GM12878 (cell line): ENCODE measurements around the gene APOBEC3H.

ENCODE experiments used
- ATF3 ChIP-seq: IDR thresholded peaks from 2 replicates; pipeline ENCODE4 v1.6.1; 2011; ENCODE audit warnings: low read depth, mild to moderate bottlenecking, low read length, moderate library complexity, borderline replicate concordance; ENCODE audit errors: extremely low read depth
- BHLHE40 ChIP-seq, 2 experiments: fragments of 450-650 bp in 1 of 2; IDR thresholded peaks; 2 replicates each; pipeline ENCODE4 v1.6.1; 2011 to 2017; ENCODE audit warnings: low read depth in 2 of 2, borderline replicate concordance in 1 of 2, improper control_type of control experiment in 1 of 2, low read length in 1 of 2, mild to moderate bottlenecking in 1 of 2
- HCFC1 ChIP-seq: fragments of 150-350 bp; IDR thresholded peaks from 2 replicates; pipeline ENCODE4 v1.6.1; 2014; ENCODE audit warnings: low read length
- IKZF1 ChIP-seq: fragments of 450-650 bp; conservative IDR thresholded peaks from 2 replicates; pipeline ENCODE4 v1.6.1; 2017; ENCODE audit warnings: antibody characterized with exemption, mild to moderate bottlenecking
- POLR2A ChIP-seq: IDR thresholded peaks from 2 replicates; pipeline ENCODE4 v1.6.1; 2011; ENCODE audit warnings: low read depth, mild to moderate bottlenecking, low read length
- POLR2AphosphoS5 ChIP-seq: IDR thresholded peaks from 2 replicates; pipeline ENCODE4 v1.6.1; 2011; ENCODE audit warnings: mild to moderate bottlenecking, low read length, inconsistent platforms
- RAD21 ChIP-seq: IDR thresholded peaks from 2 replicates; pipeline ENCODE4 v1.6.1; 2011; ENCODE audit warnings: mild to moderate bottlenecking, low read depth, low read length, moderate library complexity; ENCODE audit not compliant: insufficient read depth
- RCOR1 ChIP-seq: conservative IDR thresholded peaks from 2 replicates; pipeline ENCODE4 v1.6.1; 2012; ENCODE audit warnings: low read depth, low read length, improper control_type of control experiment
- TCF7 ChIP-seq: IDR thresholded peaks from 2 replicates; pipeline ENCODE4 v1.6.1; 2014; ENCODE audit warnings: antibody characterized with exemption, borderline replicate concordance
- ZNF622 ChIP-seq: fragments of 450-650 bp; IDR thresholded peaks from 2 replicates; pipeline ENCODE4 v1.6.1; 2017; ENCODE audit warnings: mild to moderate bottlenecking, inconsistent platforms
- ZZZ3 ChIP-seq: IDR thresholded peaks from 2 replicates; pipeline ENCODE4 v1.6.1; 2011; ENCODE audit warnings: low read depth; ENCODE audit not compliant: control insufficient read depth, insufficient read length

GRCh38 chr22:39097098-39098020, at the start of gene APOBEC3H:
- TF ChIP-seq ZZZ3 (no peak), HCFC1 (no peak), RCOR1 (no peak), POLR2A (peak; percentile 52; the same call in 1 of the 2 replicates), BHLHE40 (IDR thresholded peaks at IDR 0.05; ENCODE audit: borderline replicate concordance in 1 of 2, low read depth in 2 of 2, low read length in 1 of 2) (peak in 1 of 2 experiments; percentile 64; a peak in 2 of 4 replicates), ATF3 (no peak), RAD21 (no peak), ZNF622 (no peak), POLR2AphosphoS5 (peak; percentile 51; the same call in 1 of the 2 replicates), TCF7 (no peak), IKZF1 (peak; percentile 92)
